SU-DHL-6 (cell line): ENCODE data around the gene IPO9.

Source experiments
- H2AFZ ChIP-seq: fragments of 200-600 bp; sonication (generic); 2 replicates; pipeline ENCODE4 v1.6.1; 2014; ENCODE audit warnings: low read depth, mild to moderate bottlenecking, moderate library complexity, mixed read lengths, antibody characterized with exemption, low read length; ENCODE audit not compliant: severe bottlenecking
- H3F3A ChIP-seq: fragments of 200-600 bp; shearing (Covaris generic); 2 replicates; pipeline ENCODE4 v1.6.0; 2016; ENCODE audit warnings: antibody characterized with exemption, mild to moderate bottlenecking; ENCODE audit not compliant: insufficient read depth
- H3K27ac ChIP-seq: fragments of 200-600 bp; sonication (generic); 2 replicates; pipeline ENCODE4 v1.5.1; 2016; ENCODE audit warnings: low read depth, mild to moderate bottlenecking, low read length, moderate library complexity, mixed read lengths
- H3K27me3 ChIP-seq: fragments of 200-600 bp; sonication (generic), shearing (Covaris generic); 2 replicates; pipeline ENCODE4 v1.6.0; 2014; ENCODE audit warnings: mild to moderate bottlenecking, low read length
- H3K36me3 ChIP-seq: fragments of 200-600 bp; sonication (generic); 2 replicates; pipeline ENCODE4 v1.6.1; 2014; ENCODE audit warnings: mild to moderate bottlenecking, low read length, mixed read lengths
- H3K4me2 ChIP-seq: fragments of 300-600, 200-600 bp; shearing (Covaris generic), sonication (generic); 2 replicates; pipeline ENCODE4 v1.6.0; 2014; ENCODE audit warnings: low read length, low read depth, mild to moderate bottlenecking; ENCODE audit not compliant: poor library complexity, severe bottlenecking
- H3K4me3 ChIP-seq: fragments of 200-600 bp; sonication (generic); 2 replicates; pipeline ENCODE4 v1.5.1; 2014; ENCODE audit warnings: antibody characterized with exemption, low read length, mild to moderate bottlenecking, mixed read lengths; ENCODE audit not compliant: insufficient read depth, poor library complexity, severe bottlenecking
- H3K79me2 ChIP-seq: fragments of 200-600 bp; sonication (generic); 2 replicates; pipeline ENCODE4 v1.6.1; 2014; ENCODE audit warnings: mild to moderate bottlenecking, low read length, moderate library complexity; ENCODE audit not compliant: insufficient read depth
- H3K9ac ChIP-seq: fragments of 200-600 bp; sonication (generic); 2 replicates; pipeline ENCODE4 v1.7.0; 2014; ENCODE audit warnings: mild to moderate bottlenecking, low read length
- H3K9me2 ChIP-seq: fragments of 200-600 bp; sonication (generic); replicated peaks from 2 replicates; pipeline ENCODE4 v1.6.1; 2014; ENCODE audit warnings: low read length; ENCODE audit not compliant: insufficient read depth
- H3K9me3 ChIP-seq: fragments of 200-600 bp; sonication (generic); 2 replicates; pipeline ENCODE4 v1.6.1; 2014; ENCODE audit warnings: low read length, mixed read lengths; ENCODE audit not compliant: insufficient read depth
- H4K20me1 ChIP-seq: fragments of 200-600 bp; sonication (generic); 2 replicates; pipeline ENCODE4 v1.6.1; 2014; ENCODE audit warnings: low read depth, mild to moderate bottlenecking, antibody characterized with exemption, low read length, moderate library complexity, mixed read lengths
- EZH2phosphoT487 ChIP-seq: fragments of 200-600 bp; sonication (generic), shearing (Covaris generic); conservative IDR thresholded peaks from 2 replicates; pipeline ENCODE4 v1.6.1; 2018; ENCODE audit warnings: mild to moderate bottlenecking, antibody characterized with exemption, low read length, moderate library complexity, mixed read lengths
- TF ChIP-seq, protein P1 (sequence below): fragments of 200-600 bp; sonication (generic); IDR thresholded peaks from one replicate; pipeline ENCODE4 v1.5.1; 2017; ENCODE audit warnings: antibody characterized with exemption, mild to moderate bottlenecking, low read length, moderate library complexity; ENCODE audit not compliant: insufficient read depth, poor library complexity, severe bottlenecking

IPO9 gene

DNA sequence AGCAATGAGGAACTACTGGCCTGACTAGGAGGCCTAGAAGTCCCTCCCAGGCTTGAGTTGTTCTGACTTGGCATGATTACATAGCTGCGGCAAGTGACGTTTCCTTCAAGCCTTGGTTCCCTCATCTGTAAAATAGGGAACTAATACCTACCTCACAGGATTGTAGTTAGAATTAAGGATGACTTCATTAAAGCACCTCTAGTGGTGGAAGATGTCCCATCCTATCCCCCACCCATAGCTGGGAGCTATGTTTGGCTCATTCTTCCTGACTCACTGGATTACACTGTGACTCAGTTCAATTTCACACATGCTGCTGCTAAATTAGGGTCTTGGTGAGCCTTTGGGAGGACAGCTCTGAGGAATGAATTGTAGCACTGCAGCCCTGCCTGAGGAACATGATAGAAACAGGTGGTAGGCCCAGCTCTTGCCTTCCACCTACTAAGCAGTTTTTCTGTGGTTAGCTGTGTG lies 53.7 kb downstream of the IPO9 start:
- H3K4me3 ChIP-seq = no peak overlapping the region
- no peaks in the 10 kb centered on the region for H3K27me3 ChIP-seq
- no peaks in the 10 kb centered on the region for H4K20me1 ChIP-seq
- H3K36me3 ChIP-seq = no peaks in the 10 kb centered on the region
- no peak for TF ChIP-seq EZH2phosphoT487
- TF ChIP-seq, protein P1, sequence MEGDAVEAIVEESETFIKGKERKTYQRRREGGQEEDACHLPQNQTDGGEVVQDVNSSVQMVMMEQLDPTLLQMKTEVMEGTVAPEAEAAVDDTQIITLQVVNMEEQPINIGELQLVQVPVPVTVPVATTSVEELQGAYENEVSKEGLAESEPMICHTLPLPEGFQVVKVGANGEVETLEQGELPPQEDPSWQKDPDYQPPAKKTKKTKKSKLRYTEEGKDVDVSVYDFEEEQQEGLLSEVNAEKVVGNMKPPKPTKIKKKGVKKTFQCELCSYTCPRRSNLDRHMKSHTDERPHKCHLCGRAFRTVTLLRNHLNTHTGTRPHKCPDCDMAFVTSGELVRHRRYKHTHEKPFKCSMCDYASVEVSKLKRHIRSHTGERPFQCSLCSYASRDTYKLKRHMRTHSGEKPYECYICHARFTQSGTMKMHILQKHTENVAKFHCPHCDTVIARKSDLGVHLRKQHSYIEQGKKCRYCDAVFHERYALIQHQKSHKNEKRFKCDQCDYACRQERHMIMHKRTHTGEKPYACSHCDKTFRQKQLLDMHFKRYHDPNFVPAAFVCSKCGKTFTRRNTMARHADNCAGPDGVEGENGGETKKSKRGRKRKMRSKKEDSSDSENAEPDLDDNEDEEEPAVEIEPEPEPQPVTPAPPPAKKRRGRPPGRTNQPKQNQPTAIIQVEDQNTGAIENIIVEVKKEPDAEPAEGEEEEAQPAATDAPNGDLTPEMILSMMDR = no peak
- no peak overlapping the region for H3K9ac ChIP-seq
- no peak overlapping the region for H2AFZ ChIP-seq
- H3K9me2 ChIP-seq = no peaks in the 10 kb centered on the region
- no peaks in the 10 kb centered on the region for H3F3A ChIP-seq
- no peak overlapping the region for H3K27ac ChIP-seq
- H3K4me2 ChIP-seq = no peak overlapping the region
- no peaks in the 10 kb centered on the region for H3K9me3 ChIP-seq
- H3K79me2 ChIP-seq = no peaks in the 10 kb centered on the region

DNA sequence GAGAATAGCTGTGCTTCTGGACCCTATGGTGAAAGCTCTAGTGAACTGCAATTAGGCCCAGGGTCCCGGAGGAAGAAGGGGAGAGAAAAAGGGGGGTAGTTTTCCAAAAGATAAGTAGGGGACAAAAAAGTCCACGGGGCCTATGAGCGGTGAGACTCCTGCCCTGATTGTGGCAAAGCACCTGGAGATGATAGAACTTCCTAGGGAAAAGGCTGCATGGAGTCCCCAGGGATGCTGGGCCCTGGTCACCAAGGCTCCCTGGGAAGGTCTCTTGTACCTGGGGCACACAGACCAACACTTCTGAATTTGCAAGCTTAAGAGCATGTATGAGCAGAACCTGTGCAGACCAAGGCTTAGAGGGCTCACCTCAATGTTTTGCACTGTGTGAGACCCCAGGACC lies 54.3 kb downstream of the IPO9 start:
- no peaks in the 10 kb centered on the region for H3K27me3 ChIP-seq
- no peak for TF ChIP-seq EZH2phosphoT487
- TF ChIP-seq, protein P1 = no peak
- no peak overlapping the region for H3K9ac ChIP-seq
- no peaks in the 10 kb centered on the region for H3K9me2 ChIP-seq
- no peak overlapping the region for H3K27ac ChIP-seq
- no peaks in the 10 kb centered on the region for H3K79me2 ChIP-seq
- no peaks in the 10 kb centered on the region for H4K20me1 ChIP-seq
- H3K4me2 ChIP-seq = no peak overlapping the region
- H3K4me3 ChIP-seq = no peak overlapping the region
- H2AFZ ChIP-seq = no peak overlapping the region
- H3K36me3 ChIP-seq = no peaks in the 10 kb centered on the region
- H3K9me3 ChIP-seq = no peaks in the 10 kb centered on the region
- no peaks in the 10 kb centered on the region for H3F3A ChIP-seq

DNA sequence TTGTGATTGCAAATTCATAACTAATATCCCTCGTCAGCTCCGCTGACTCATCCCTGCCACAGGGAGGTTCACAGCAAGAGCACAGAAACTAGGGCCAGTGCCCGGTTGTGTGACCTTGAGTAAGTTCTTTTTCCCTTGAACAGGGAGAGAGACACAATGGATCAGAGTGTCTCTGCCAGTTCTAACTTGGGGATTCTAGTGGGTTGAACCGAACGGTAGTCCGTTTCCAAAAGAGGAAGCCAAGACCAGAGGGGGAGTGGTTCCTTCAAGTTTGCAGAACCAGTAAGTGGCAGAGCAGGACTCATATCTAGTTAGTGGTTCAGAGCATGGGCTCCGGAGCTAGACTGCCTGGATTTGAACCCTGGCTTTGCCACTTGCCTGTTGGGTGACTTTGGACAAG lies 54.8 kb downstream of the IPO9 start:
- no peak overlapping the region for H2AFZ ChIP-seq
- no peaks in the 10 kb centered on the region for H3K36me3 ChIP-seq
- no peaks in the 10 kb centered on the region for H3K27me3 ChIP-seq
- no peak for TF ChIP-seq EZH2phosphoT487
- TF ChIP-seq, protein P1 = no peak
- no peak overlapping the region for H3K27ac ChIP-seq
- H3K4me2 ChIP-seq = no peak overlapping the region
- no peaks in the 10 kb centered on the region for H4K20me1 ChIP-seq
- H3K9me3 ChIP-seq = no peaks in the 10 kb centered on the region
- H3K9ac ChIP-seq = no peak overlapping the region
- no peaks in the 10 kb centered on the region for H3K9me2 ChIP-seq
- H3K79me2 ChIP-seq = no peaks in the 10 kb centered on the region
- H3F3A ChIP-seq = no peaks in the 10 kb centered on the region
- H3K4me3 ChIP-seq = no peak overlapping the region
